C1 segment of cervical spinal cord (tissue), 14 donors: ENCODE results near the gene VPS33B.
"Not testable (repeated sequence)": the region's sequence is repeated elsewhere in the genome, so short reads cannot be mapped to it uniquely, and the experiment has no call there.

Experiments used
- DNase-seq, 14 donors: peaks; one replicate each; lab custom pipeline; 2025; lab: John Stamatoyannopoulos, UW

Gene VPS33B

DNA sequence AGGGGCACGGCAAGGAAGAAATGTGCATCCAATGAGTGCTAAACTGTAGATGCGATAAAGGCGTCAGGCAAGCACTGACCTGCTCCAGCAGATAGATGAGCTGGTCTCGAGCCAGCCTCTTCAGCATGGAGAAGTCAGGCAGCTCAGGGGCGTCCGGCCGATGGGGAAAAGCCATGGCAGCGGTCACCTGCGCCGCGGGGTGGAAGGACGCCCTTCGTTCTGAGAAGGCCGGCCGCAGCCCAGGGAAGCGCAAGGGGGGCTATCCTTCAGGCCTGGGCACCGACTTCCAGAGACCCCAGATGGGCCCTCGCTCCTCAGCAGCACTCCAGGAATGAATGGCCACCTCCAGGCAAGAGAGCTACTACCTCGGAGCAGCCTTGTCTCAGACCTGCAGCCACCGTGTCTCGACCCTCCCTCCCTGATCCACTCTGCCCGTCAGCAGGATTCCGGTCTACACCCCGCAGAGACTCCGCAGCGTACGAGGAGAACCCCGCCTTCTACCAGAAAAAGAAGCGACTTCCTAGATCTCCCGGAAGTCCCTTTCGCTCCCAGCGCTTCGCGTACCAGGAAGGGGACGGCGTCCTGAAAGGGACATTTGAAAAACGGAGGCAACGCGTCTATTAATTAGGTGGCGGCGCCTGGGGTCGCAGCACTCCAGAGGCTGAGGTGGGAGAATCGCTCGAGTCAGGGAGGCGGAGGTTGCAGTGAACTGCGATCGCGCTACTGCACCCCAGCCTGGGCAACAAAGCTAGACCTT lies at the start of gene VPS33B:
Gene VPS33B (minus strand): TSS at position 520 of the 757 bp plus-strand sequence. CDS start 345 bp downstream, at position 175.
- peak; percentile 32 to 87 (median 80) for DNase-seq

DNA sequence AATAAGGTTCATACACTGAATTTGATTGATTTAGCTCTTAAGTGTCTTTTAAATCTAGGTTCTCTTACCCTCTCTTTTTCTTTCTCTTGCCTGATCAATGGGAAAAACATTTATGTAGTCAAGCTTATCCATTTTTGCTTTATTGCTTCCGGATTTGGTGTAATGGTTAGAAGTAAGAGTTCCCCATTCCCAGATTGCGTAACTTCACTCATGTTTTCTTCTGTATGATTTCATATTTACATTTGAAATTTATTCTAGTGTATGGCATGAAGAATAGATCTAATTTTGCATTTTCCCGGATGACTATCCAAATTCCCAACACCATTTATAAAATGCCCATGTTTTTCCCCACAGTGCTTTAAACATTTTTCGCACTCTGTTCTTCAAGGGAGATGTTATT lies 49.8 kb upstream of the VPS33B start:
- no peak for DNase-seq

DNA sequence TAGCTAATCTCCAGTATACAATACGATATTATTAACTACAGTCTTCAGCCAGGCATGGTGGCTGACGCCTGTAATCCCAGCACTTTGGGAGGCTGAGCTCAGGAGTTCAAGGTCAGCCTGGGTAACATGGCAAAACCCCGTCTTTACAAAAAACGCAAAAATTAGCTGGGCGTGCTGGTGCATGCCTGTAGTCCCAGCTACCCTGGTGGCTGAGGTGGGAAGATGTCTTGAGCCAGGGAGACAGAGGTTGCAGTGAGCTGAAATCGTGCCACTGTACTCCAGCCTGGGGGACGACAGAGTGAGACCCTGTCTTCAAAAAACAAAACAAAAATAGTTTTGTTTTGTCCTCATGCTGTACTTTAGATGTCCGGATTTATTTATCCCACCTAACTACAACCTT lies 48.5 kb upstream of the VPS33B start:
- no peak for DNase-seq

DNA sequence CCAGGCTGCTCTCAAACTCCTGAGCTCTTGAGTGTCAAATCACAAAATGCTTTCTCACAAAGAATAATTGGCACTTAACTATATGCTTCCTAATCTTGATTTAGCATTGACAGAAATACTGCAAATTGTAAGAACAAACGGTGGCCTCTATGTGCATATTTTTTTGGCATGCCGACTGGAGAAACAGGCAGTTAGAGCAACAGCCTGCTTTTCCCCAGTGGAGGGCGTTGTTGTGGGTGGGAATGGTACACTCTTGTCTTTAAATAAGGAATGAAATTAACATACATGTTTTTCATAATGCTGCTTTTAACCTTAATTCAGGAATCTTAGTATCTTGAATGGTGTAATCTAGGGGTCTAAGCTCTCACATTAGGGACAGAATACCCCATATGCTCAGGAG lies 46.6 kb upstream of the VPS33B start:
- DNase-seq = no peak

DNA sequence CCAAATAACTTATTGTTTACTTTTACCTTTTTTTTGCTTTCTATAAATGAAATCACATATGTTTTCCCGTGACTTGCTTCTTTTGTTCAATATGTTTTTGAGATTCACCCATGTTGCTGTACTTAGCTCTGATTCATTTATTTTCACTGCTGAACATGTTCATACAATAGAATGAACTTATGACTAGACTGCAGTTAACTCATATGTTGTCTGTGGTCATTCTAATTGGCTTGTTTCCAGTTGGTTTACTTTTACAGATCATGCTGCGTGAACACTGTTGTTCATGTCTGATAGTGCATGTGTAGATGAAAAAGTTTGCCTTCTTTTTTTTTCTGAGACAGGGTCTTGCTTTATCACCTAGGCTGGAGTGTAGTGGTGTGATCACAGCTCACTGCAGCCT lies 46.0 kb upstream of the VPS33B start:
- DNase-seq = no peak

DNA sequence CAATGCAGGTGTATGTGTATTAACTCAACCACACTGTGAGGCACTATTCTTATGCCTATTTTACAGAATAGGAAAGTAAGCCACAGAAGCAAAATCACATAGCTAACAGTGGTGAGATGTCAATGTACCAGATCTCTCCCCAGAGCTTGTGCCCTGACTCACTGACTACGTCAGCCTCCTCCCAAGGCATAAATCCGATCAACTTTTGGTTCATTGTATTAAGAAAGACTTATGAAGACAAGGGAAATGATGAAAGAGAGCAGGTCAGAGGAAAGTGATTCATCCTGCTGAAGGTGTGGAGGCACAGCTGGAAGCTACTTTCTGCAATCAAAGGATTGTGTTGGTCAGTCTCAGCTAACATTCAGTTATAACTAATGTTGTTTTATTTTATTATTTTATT lies 44.6 kb upstream of the VPS33B start:
- no peak for DNase-seq

DNA sequence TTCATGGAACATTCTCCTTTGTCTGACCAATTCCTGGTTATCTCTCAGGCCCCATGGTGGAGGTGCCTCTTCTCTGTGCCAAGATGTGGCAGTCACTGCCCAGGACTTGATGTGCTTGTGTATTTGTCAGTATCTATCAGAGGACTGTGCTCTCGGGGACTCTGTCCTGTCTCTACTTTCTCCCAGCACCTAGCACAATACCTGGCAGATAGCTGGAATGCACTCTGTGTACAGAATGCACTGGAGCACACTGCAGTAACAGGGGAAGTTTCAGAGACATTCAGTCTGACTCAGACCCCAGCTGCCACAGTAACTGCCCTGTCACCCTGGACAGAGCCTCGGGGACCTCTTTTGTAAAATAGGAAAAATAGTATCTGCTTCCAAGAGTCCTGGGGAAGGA lies 43.1 kb upstream of the VPS33B start:
- no peak for DNase-seq

DNA sequence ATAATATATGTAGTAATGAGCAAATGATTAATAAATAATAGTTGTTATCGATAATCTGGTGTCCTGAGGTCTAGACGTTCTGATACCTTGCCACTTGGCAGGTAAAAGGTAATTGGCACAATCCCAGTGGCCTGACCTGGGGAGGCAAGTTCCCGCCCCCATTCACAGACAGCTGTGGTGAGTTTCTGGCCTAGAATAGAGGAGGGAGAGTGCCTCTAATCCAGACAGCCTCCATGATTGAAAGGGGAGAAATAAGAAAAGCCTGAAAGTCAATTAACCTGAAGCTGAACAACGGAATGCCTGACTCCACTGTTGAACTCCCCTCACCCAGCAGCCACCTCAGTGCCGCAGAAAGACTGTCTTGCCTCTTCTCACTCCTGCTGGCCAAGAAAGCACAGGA lies 39.6 kb upstream of the VPS33B start:
- DNase-seq = no peak

DNA sequence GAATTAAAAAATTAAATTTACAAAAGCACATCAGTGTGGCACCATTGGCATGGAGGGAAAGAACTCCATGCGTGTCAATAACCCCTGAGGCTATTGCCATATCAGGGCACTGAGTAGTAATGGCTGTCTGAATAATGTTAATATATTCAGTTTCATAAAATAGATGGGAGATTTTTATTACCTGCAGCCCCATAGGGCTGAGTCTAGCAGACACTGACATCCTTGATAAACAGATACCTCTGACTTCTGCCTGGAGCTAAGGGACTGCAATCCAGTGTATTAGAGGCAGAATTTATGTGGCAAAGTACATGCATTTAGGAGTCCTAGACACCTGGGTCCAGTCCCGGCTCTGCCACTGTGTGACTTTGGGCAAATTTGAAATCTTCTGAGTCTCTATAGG lies 38.8 kb upstream of the VPS33B start:
- no peak for DNase-seq

DNA sequence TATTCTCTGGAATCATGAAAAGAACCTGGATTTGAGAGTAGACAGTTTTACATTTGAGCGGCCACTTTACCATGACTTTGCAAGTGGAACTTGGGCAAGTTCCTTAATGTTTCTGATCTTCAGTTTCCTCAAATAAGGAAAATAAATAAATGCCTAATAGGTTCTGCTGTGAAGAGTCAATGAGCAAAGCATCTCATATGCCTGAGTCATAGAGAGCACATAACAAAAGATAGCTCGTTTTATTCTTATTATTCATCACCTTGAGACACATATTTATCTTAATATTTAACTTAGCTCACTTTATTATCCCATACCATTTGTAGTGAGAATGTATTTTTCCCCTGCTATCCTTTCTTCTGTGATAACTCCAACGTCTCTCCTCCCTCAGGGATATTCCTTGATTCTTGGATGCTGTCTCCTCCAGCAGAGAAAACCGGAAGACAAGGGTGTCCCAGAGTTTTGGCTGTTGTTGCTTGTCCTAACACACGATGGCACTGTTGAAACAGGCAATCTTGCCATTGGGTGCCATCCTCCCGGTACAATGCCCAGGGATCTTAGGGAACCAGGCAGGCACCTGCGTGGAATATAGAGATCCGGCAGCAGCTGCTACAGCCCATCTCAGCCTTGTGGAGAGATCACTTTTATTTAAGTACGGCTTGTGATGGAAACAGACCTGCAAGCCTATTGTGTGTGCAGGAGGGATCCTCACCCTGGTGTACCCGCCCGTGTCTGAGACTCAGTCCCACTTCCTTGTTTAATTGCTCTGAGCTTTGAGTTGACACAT lies 33.3 kb upstream of the VPS33B start:
- peak in 12 of 14 donors; percentile 9 to 85 (median 42) for DNase-seq

DNA sequence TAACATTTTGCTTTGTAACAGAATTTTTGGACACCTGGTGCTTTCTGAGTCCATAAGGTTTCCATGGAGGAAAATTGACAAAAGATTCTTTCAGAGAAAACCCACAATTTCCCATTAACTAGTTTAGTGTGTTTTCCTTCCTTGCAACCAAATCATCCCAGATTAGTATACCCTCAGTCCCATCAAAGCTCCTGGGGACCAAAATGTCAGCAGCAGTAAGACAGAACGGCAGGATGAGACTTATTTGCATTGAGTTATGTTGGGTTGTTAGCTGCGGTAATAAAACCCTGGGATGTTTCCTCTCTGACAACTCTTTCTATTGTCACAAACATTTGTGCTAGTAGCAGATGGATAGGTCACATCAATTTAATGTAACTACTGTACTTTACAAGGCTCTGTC lies 32.4 kb upstream of the VPS33B start:
- DNase-seq = no peak

DNA sequence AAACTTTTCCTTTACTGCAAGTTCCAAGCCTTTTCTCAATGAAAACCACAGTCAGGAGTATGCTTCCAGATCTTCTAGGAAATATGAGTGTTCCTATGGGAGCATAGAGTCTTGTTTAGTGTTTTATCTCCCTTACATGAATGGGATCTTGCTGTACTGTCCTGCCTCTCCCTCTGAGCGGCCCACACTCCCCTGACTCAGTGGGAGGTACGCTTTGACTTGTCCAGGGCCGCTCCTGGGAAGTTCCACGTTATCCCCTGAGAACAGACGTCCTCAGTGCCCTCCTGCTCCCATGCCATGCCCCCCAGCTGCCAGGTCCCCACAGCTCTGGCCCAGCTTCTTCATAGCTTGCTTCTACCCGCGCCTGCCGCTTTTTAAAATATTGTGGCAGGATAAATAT lies 28.9 kb upstream of the VPS33B start:
- no peak for DNase-seq

DNA sequence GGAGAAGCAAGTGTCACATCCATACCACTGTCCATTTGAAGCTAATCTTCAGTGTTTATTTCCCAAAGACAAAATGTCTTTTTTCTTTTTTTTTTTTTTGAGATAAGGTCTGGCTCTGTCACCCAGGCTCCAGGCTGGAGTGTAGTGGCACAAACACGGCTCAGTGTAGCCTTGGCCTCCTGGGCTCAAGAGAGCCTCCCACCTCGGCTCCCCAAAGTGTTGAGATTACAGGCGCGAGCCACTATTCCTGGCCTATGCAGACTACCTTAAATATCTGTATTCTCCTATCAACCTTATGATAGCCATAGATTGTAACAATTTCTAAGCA lies 27.7 kb upstream of the VPS33B start:
- no peak for DNase-seq

DNA sequence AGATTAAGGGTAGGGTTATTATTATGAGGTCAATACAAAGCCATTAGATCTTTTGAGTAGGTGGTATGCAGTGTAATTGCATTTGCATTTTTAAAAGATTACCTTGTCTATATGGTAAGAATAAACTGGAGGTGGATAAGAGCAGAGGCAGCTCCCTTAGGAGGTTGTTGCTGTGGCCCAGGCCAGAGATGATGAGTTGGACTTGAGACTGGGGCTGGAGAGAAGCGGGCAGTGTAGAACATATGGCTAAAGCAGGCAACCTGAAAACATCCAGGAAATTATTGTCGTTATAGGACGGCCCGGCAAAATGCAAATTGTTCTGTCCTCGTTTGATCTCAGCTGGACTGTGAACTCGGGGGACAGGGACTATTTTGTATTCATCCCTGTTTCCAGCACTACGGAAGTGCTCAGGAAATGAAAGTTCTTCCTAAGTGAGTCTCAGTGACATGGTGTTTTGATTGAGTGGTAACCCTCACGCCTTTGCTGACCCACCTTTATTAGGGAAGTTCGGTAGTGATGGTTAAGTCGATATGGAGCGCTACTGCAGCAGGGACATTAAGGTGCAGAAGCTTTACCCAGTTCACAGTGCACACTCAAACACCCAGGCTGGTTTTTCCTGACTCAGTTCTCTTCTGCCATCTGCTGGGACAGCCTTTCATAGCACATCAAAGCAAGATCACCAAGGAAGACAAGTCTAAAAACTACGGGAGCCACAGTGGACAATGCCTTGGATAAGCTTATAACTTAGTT lies 27.2 kb upstream of the VPS33B start:
- peak in 10 of 14 donors; percentile 5 to 65 (median 35) for DNase-seq

DNA sequence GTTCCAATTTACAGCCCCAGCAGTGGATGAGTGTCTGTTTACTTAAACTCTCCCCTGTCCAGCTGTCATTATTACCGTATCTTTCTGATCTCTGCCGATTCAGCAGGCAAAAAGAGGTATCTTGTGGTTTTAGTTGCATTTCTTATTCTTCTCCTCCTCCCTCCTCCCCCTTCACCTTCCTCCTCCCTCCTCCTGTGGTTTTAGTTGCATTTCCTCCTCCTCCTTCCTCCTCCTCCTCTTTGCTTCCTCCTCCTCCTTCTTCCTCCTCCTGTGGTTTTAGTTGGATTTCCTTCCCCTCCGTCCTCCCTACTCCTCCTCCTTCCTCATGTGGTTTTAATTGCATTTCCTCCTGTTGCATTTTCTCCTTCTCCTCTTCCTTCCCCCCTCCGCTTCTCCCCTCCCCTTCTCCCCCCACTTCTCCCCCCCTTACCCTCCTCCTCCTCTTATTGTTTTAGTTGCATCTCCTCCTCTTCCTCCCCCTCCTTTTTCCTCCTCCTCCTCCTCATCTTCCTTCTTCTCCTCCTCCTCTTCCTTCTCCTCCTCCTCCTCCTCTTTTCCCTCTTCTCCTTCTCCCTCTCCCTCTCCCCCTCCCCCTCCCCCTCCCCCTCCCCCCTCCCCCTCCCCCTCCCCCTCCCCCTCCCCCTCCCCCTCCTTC lies 25.3 kb upstream of the VPS33B start:
- no peak for DNase-seq

DNA sequence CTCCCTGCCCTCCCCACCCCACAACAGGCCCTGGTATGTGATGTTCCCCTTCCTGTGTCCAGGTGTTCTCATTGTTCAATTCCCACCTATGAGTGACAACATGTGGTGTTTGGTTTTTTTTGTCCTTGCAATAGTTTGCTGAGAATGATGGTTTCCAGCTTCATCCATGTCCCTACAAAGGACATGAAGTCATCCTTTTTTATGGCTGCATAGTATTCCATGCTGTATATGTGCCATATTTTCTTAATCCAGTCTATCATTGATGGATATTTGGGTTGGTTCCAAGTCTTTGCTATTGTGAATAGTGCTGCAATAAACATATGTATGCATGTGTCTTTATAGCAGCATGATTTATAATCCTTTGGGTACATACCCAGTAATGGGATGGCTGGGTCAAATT lies 23.7 kb upstream of the VPS33B start:
- not testable (repeated sequence) for DNase-seq

DNA sequence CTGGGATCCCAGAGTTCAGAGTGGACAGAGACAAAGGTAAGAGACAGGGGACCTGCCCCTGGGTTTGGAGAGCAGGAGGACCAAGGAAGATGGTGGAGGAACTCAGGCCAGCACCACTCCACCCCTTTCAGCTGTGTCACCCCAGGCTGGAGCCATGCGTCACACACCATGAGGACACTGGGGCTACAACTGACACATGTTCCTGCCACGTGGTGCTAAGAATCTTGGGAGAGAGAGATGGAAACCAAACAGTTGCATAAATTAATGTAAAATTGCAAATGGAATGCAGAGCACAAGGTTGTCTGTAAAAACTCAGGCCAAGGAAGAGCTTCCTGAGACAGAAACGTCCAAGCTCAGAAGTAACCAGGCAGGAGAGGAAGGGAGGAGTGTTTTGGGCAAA lies 22.7 kb upstream of the VPS33B start:
- DNase-seq = no peak

DNA sequence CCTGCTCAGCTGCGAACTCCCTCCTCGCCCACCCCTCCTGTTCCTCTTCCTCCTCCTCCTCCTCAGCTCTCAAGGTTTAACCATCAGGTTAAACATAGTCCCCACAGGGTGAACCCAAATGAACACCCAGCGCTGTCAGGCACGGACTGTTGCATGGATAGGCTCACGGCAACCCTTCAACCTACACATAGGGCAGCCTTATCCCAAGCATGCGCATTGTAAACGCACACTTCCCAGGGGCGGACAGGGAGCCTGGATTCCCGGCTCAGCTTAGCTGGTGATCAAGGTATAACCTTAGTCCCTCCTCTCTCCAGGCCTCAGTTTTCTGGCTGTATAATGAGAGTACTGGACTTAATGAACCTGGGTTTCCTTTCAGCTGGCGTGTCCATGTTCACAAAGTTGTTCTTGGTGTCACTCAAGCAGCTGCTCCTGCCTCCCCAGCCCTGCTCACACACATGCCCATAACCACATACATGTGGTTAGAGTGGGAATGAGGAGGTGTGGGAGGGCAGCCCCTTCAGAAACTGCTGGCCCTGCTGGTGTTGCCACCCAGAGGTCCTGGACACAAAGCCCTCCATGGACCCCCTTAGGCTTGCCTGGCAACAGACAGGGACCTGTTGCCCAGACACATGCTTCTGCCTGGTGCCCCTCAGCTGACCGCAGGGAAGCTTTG lies 20.9 kb upstream of the VPS33B start:
- DNase-seq = no peak

DNA sequence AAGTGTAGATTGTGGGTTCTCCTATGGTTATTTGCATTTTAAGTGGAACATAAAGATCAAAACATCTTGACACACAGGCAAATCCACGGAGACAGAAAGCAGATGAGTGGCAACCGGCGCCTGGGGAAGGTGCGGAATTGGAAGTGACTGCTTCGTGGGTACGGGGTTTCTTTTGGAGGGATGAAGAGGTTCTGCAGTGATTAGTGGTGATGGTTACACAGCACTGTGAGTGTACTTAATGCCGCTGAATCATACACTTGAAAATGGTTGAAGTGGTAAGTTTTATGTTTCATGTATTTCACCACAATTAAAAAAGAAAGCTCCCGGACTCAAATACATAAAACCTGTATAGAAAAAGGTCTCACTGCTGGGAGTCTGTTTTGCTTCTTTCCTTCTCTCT lies 18.5 kb upstream of the VPS33B start:
- no peak for DNase-seq

DNA sequence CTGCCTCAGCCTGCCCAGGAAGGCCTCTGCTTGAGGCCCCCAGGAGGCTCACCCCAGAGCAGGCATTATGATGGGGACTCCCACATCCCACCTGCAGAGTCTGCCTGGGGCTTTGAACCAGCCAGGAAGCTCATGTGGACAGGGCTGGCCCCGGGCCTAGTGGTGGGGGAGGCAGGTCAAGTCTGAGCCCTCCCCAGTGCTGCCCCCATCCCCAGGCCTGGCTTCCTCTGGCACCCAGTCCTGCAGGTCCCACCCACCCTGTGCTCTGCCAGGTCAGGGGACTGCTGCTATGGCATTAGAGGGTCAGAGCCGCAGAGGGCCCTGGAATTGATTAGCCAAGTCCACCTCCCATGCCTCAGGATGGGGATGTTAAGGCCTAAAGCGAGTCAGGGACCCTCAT lies 17.6 kb upstream of the VPS33B start:
- no peak for DNase-seq
